Non-pigmented ciliary epithelial cell (primary cell): ENCODE data around the gene MCTS1.
"Not testable (repeated sequence)": the region's sequence is repeated elsewhere in the genome, so short reads cannot be mapped to it uniquely, and the experiment has no call there.

Experiments used
- DNase-seq: peaks from one replicate; pipeline ENCODE4 v3.0.0-alpha.2; 2010; ENCODE audit warnings: low read depth

The MCTS1 gene, protein sequence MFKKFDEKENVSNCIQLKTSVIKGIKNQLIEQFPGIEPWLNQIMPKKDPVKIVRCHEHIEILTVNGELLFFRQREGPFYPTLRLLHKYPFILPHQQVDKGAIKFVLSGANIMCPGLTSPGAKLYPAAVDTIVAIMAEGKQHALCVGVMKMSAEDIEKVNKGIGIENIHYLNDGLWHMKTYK

GRCh38 chrX:120603707-120604360, at the start of gene MCTS1:
MCTS1 (plus strand) TSS chrX:120604101; CDS start chrX:120604237, 136 bp downstream.
- peak; percentile 90 for DNase-seq

DNA sequence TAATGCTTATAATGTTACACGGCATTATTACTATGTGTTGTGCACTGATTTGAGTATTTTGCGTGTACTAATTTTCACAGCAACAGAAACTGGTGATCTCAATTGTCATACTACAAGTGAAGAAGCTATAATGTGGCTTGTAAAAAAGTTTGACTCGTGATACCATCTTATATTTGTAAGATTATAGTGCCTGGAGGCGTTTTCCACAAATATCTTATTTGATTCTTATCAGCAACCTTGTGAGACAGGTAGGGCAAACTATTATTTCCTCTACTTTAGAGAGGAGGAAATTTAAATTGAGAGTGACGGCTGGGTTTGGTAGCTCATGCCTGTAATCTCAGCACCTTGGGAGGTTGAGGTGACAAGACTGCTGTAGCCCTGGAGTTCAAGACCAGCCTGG, 47.6 kb upstream of the MCTS1 start:
- DNase-seq: no peak

- DNase-seq: no peak
Measured at GRCh38 chrX:120559804-120560203, 44.1 kb upstream of the MCTS1 start.

DNA sequence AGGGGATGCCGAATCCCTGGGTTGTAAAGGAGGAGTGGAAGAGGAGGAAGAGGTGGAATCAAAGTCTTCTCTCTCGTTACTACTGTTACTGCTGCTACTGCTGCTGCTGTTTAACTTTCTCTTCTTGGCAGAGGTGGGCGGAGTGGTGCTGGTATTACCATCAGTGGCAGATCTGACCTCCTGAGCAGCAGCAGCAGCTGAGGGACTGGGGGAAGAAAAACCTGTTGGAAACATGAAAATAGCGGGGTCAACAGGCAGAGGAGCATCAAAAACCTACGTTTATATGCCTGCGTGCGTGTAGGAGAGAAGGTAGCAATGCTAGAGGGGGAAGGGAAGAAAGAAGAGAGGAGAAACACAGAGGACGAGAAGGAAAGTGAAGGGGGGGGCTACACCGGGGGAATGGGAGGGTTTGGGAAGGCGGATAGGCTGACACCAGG, 43.5 kb upstream of the MCTS1 start:
- DNase-seq: peak; percentile 3

- peak; percentile 77 for DNase-seq
Measured at GRCh38 chrX:120560842-120561633, 42.9 kb upstream of the MCTS1 start, which contains the start of gene CUL4B. CUL4B (minus strand) TSS chrX:120560962; CDS start chrX:120560638, 324 bp downstream.

GRCh38 chrX:120561634-120562568, 42.0 kb upstream of the MCTS1 start:
- no peak for DNase-seq

DNA sequence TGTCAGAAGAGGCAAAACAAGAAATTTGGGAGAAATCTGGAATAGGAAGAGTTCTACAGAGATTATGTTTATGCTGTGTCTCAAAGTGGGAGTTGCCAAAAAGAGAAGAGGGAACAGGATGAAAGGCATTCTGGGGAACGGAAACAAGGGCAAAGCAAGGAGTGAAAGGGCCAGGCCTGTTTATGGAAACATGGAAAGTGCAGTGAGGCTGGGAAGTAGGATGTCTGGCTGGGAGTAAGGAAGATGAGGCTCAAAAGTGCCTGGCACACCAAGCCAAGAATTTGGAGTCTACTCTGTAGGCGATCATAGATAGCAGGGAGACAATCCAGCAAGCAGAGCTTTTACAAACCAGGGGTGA, 41.4 kb upstream of the MCTS1 start:
- no peak for DNase-seq

- no peak for DNase-seq
Measured at GRCh38 chrX:120564925-120565324, 39.0 kb upstream of the MCTS1 start.

GRCh38 chrX:120566817-120567216, 37.1 kb upstream of the MCTS1 start:
- no peak for DNase-seq

- no peak for DNase-seq
Measured at GRCh38 chrX:120568035-120568434, 35.9 kb upstream of the MCTS1 start.

DNA sequence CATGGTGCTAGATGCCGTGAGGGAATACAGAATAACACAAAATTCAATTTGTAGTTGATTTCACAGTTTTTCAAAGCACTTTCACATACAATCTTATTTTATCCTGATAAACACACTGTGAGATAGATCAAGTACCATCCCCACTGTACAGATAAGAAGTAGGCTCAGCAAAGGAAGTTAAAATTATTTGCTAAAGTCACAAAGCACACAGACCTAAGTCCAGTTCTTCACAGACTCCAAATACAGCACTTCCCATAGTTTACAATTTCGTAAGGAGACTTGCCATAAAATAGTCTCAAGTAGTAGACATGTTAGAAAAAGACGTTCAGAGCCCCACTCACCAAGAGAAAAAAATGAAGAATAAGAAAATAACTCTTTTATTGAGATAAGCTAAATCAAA, 35.3 kb upstream of the MCTS1 start:
- DNase-seq: no peak

DNA sequence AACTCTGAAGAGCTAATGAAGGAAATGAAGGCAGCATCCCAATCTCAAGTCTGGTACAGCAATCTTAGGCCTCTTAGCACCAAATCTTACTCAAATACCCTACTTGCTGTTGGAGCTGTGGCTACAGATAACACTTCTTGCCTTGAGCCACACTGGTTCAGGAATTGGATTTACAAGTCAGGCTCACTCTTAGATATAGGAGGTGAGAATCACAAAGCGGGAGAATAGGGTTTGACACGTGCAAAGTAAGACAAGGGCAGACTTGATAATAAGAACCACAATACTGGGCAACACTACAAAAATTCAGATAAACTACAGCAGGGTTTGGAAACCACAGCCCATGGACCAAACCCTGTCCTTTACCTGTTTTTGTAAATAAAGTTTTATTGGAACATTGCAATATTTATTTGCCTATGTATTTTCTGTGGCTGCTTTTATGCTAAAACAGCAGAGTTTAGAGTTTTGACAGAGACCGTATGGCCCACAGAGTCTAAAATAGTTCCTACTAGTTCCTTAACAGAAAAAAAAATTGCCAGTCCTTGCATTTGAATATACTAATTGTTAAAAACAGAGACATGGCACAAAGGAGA, 33.8 kb upstream of the MCTS1 start:
- DNase-seq: no peak

DNA sequence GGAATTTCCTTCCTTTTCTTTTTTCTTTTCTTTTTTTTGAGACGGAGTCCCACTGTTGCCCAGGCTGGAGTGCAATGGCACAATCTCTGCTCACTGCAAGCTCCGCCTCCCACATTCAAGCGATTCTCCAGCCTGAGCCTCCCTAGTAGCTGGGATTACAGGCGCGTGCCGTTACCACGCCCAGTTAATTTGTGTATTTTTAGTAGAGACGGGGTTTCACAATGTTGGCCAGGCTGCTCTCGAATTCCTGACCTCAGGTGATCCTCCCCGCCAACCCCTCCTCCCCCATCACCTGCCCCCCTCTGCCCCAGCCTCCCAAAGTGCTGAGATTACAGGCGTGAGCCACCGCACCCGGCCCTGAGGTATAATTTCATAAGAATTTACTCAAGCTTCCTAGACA, 30.1 kb upstream of the MCTS1 start:
- not testable (repeated sequence) for DNase-seq

- no peak for DNase-seq
Measured at GRCh38 chrX:120575379-120576114, 28.4 kb upstream of the MCTS1 start.

GRCh38 chrX:120585702-120586101, 18.2 kb upstream of the MCTS1 start:
- no peak for DNase-seq

GRCh38 chrX:120604361-120604782, 471 bp downstream of the MCTS1 start:
- DNase-seq: peak; percentile 11

DNA sequence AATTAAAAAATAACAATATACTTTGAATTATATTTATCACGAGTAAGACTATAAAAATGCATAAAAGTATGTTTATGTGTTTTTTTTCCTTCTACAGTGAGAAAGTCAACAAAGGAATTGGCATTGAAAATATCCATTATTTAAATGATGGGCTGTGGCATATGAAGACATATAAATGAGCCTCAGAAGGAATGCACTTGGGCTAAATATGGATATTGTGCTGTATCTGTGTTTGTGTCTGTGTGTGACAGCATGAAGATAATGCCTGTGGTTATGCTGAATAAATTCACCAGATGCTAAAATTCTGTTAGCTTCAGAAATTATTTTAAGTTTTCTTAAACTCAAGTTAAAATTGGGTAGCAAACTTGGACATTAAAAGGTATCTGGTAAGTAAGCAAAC, 8.2 kb downstream of the MCTS1 start:
- DNase-seq: no peak

DNA sequence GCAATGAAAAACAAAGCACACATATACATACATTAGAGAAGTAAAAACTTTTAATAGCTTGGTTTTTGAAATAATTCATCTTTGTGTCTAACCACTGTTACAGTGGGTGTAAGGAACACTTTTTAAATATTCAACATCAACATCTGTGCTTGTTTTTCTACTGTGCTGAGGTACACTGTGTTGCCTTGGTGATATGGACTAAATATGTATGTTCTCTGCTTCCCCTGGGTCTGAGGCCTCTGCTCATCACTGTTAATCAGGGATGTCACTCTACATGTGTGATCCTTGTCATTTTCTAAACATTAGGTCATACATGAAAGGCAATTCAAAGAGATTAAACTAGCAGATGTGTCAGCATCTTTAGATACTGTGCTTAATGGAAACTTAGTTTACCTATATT, 10.9 kb downstream of the MCTS1 start:
- no peak for DNase-seq

DNA sequence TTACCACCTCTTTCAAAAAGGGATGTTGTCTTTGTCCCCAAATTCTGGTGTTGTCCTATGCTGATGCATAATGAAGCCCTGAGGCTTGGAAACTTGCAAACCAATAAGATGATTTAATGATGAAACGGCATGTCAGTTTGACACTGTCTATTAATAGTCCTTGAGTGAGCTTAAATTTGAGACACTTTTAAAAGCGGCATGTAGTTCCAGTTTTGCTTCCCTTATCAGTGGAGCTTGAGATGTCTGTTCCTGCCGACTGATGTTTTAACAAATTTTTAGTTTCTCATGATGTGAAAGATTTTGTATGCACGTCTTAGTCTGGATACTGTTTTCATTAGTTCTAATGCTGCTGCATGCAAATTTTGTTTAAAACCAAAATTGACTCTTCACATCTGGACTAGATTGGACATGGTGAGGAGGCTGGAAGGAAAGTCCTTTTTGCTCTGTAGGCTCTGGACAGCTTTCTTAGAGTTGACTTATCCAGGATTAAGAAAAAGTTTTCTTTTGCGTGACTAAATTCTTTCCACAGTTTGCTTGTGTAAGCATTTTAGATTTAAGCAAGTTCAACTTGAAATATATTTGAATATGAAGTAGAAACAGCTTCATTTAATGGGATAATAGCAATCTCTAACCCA, 14.2 kb downstream of the MCTS1 start:
- DNase-seq: no peak

- DNase-seq: no peak
Measured at GRCh38 chrX:120625371-120625770, 21.5 kb downstream of the MCTS1 start.
